Activated T-cell treated with anti-CD3 and anti-CD28 coated beads, Interleukin-2, amount 50 U/mL, for 48 hours (primary cell): Measurements from ENCODE around the gene GIT1.

ENCODE experiments used
- DNase-seq, 2 experiments: peaks; one replicate each; pipeline ENCODE4 v3.0.0-alpha.2; 2020

Gene GIT1

GRCh38 chr17:29615492-29616299, 26.2 kb upstream of the GIT1 start:
- peak; percentile 92 for DNase-seq

DNA sequence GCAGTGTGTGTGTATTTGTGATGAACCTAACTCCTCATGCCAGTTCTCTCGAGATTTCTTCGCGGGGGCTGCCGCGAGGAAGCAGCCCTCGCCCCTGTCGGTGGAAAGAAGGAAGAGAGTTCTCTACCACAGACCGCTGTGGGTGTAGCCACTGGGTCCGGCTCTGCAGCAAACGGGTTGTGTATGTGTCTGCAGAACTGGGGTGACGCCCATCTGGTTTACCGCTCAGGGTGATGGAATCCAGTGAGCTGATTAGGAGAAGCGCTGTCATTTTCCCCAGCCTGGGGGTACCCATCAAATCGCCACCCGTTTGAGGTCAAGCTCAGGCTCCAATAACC, 25.6 kb upstream of the GIT1 start:
- peak; percentile 74 to 76 for DNase-seq

DNA sequence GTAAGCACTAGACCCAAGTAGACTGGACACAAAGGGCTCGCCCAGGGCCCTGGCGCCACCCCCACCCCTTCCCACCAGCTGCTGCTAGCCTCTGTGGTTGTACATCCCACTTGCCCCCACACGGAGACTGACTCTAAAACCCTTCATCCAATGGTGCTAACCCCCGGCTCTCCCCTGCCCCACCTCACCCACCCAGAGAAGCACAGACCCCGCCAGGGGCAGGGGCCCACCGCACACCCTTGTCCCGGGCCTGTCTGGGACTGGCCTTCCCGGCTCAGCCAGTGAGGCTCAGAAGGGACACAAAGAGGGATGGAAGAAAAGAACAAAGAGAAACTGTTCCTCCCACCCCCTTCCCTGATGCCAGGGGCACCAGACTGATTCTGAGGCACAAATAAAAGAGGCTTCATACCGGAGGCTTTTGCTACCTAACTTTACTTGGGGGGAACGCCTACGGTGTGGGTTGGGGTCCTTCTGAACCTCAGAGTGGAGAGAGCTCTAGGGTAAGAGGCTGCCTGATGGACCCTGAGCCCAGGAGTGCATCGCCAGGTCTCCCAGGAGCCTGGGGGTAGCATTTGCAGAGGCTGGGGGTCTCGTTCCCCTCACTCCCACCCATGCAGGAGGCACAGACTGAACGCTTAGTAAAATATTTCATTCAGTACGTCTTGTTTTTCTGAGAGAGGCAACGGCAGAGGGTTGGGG, 25.1 kb upstream of the GIT1 start:
- peak in 1 of 2 experiments; percentile 25 for DNase-seq

GRCh38 chr17:29613856-29614255, 24.4 kb upstream of the GIT1 start:
- no peak for DNase-seq

DNA sequence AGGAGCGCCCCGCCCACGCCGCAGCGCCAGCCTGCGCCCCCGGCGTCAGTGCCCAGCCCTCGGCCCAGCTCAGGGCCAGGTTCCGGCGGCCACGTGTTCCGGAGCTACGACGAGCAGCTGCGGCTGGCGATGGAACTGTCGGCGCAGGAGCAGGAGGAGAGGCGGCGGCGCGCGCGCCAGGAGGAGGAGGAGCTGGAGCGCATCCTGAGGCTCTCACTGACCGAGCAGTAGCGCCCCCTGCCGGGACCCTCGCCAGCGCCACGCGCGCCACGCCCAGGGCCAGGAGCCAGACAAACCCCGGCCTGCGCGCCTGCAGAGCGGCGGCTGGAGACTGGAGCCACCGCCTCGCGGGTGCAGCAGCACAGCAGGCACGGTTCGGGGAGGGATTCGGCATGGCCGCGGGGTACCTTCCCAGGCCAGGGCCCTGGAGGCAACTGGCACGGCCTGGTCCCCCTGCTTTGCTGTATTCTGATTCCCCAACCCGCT, 23.9 kb upstream of the GIT1 start:
- DNase-seq = peak; percentile 98 to 99

GRCh38 chr17:29612404-29613280, 23.2 kb upstream of the GIT1 start:
- no peak for DNase-seq

GRCh38 chr17:29612094-29612403, 22.6 kb upstream of the GIT1 start:
- DNase-seq = no peak

- no peak for DNase-seq
These were observed 22.1 kb upstream of the GIT1 start for GRCh38 chr17:29611351-29612093.

- DNase-seq = no peak
These were observed 20.9 kb upstream of the GIT1 start for GRCh38 chr17:29610395-29610794.

DNA sequence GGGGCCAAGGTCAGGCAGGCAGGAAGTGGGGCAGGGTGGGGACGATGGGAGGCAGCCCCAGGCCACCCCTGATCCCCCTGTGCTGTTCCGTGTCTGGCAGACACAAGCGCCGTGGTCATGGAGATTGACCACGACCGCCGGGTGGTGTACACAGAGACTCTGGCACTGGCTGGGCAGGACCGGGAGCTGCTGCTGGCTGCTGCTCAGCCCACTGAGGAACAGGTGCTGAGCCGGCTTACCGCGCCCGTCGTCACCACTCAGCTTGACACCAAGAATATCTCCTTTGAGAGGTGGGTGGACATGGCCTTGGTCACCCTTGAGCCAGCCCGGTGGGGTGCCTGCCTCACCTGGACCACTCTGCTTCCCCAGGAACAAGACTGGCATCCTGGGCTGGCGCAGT, 19.5 kb upstream of the GIT1 start:
- no peak for DNase-seq

GRCh38 chr17:29607557-29608195, 18.2 kb upstream of the GIT1 start:
- no peak for DNase-seq

DNA sequence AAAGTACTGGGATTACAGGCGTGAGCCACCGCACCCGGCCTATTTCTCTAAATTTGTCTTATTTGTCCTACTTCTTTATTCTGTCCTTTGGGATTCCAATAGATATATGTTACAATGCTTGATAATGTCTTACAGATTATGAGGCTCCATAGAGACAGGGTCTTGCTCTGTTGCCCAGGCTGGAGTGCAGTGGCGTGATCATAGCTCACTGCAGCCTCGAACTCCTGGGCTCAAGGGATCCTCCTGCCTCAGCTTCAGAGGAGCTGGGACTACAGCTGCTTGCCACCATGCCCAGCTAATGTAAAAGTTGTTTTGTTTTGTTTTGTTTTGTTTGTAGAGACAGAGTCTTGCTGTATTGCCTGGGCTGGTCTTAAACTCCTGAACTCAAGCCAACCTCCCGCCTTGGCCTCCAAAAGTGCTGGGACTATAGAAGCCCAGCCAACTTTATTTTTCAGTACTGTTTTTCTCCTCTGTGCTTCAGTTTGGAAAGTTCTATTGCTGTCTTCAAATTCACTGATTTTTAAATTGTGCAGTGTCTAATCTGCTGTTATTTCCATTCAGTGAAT, 13.7 kb upstream of the GIT1 start:
- no peak for DNase-seq

DNA sequence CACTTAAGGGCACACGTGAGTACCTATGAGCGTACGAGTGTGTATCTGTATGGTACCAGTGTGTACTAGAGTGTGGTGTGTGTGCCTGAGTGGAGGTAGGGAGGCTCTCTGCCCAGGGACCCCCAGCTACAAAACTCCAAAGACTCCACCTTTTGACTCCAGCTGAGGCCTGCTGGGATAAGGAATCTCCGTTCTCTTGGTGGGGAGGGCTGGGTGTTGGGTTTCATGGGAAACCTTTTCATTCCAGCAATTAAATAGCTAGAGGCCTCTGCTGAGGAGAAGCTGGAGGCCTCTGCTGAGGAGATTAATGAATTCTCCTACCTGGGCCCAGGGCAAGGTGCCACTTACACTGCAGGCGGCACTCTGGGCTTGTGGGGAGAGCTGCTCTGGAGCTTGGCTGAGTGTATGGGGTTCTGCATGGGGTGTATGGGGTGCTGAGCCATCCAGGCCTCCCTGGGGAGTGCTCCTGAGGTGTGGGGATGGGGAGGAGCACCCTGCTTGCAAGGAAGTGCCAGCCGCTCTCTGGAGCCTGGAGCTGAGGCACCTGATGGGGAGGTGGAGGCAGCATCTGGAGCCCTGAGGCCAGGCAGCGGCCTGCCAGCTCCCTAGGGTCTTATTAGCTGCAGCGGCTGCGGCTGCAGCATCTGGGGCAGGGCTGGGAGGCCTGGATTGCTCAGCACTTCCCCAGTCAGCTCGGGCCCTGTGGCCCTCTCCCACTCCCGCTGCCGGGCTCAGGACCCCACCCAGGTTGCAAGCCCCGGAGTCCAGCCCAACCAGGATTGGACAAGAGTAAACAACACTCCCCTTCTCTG, 8.1 kb upstream of the GIT1 start:
- DNase-seq = no peak

DNA sequence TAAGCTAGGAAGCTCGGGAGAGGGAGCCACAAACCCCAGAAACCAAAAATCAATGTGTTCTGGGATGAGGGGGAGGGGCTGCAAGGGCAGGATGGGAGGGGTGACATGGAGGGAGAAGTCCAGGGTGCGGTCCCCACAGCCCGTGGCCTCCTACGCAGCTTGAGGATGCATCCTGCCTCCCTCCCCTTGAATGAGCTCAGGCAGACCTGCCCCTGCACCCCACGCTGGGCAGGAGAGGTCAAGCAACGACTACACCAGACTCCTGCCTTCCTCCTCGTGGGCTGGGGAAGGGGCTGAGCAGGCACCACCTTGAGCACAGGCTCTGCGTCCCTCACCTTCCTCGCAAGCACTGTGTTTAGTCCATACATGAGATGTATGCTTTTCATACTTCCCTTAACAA, 7.4 kb upstream of the GIT1 start:
- DNase-seq = no peak

DNA sequence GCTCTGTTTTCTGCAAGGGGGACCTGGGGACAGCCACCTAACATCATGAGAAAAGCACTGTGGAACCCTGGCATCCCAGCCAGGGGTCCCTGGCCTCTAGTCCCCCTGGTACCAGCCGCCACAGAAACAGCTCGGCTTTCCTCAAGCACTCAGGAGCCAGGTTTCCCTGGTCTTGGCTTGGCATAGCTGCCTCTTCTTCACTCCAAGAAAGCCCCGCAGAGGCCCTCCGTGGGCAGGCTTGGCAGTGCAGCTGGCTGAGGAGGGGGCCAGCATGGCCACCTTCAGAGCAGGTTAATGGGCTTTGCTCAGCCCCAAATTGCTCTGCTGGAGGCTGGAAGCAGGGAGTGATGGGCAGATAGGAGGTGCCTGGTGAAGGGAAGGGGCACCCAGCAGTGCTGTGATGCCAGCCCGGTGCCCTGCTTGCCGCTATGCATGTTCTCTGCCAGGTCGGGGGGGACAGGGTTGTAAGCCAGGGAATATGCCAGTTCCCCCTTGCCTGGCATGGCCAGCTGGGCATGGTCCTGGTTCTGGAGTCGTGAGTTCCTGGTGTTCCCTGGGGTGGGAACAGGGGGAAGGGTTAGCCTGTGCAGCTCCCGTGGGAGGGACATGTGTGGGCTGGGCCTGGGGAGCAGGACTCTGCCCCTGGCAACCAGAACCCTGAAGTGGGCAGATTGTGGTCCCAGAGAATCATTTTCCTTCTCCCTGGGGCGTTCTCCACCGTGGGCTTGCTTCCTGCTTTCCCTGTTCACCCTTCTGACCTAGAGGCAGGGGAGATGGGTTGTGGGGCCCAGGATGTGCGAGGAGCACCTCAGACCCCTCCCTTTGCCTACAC, 6.7 kb upstream of the GIT1 start:
- no peak for DNase-seq

DNA sequence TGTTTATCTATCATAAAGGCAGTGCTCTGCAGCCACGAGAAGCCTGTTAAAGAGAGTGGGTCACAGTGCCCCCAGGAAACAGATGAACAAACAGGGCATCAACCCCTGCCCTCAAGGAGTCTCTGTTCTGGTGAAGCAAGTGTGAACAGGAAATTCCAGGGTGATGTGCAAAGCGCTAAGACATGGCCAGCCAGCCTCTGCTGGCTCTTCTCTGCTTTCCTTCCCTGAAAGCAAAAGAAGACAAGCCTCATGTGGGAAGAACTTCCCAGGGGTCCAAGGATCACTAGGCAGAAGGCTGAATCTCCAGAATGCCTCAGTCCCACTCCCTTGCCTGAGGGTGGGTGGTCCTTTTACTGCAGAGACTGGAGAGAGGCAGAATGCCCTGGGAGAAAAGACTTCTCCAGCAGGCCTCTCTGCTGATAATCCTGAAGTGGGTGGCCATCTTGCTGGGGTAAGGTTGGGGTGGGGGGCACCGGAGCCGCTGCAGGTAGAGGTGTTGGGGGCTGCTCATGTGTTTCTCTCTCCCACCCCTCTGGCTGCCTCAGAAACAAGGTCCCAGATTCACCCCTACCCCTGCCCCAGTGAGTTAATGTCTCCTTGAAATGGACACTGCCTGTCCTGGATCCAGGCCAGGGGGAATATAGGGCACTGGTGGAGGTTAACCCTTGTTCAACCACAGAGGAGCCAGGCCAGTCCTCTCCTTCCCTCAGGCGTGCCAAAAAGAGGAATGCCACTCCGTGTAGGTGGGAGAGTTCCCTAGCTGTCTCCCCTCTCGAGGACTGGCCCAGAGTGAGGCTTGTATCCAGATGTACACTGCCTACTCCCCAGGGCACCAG, 5.9 kb upstream of the GIT1 start:
- DNase-seq = no peak

DNA sequence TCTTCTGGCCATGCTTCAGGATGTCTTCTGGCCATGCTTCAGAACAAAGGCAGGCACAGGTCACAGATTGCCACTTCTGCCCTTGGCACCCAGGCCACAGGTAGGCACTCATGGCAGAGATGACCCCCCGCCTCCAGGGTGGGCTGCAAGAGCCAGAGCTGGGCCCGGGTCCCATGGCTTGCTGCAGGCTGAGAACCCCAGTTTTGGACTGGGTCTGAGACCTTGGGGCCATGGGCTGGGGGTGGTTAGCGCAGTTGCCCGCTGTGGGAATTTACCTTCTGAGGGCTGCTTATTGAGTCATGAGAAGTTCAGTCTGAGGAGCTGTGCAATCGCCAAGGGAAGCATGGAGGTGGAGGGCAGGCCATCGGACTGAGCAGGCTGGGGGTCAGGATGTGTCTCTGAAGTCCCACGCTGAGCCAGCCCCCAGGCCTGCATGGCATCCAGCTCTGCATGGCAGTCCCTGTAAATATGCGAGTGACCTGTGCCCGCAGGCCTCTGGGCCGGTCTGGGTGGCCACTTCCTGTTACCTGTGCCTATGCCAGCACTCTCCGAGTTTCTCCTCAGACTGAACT, 5.2 kb upstream of the GIT1 start:
- DNase-seq = no peak

DNA sequence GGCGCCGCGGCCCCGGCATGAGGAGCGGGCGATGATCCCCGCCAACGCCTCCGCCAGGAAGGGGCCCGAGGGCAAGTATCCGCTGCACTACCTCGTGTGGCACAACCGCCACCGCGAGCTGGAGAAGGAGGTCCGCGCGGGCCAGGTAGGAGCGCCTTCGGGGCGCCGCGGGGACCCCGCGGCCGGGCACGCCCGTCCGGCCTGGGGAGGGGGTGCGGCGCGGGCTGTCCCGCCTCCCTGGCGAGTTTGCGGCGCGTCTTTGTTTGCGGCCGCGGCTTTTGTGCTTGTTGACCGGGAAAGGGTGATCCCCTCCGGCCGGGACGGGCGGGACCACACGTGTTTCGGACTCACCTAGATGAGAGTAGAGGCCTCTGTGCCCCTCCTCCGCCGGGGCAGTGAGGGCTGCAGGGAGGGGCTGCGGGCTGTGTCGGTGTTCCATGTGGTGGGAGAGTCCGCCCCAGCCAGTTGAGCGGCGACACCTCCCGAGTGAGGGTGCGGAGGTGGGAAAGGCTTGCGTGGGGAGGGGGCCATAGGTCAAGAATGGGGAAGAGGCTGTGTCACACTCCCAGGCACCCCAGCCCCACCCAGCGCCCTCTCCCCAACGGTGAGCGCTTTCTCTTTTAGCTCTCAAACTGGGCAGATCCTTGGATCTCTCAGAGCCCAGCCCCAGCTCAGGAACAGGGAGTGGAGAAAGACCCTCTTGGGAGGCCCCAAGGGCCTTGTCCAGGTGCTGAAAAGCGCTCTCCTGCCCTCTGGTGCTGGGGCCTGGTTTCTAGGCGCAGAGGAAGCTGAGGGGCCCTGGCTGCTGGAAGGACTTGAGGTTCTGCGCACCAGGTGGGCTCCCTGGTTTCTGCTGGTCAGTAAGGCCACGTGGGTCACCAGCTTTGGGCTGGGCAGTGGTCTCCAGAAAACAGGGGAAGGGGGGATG, 4.4 kb upstream of the GIT1 start:
- DNase-seq = peak; percentile 55 to 64
